NB4 (cell line): ENCODE results near the gene CNTNAP2.

Experiments used
- POLR2A ChIP-seq: IDR thresholded peaks from 2 replicates; pipeline ENCODE4 v1.6.1; 2011; ENCODE audit warnings: mild to moderate bottlenecking; ENCODE audit not compliant: insufficient read length; ENCODE audit errors: extremely low read depth
- TF ChIP-seq, protein P1 (sequence below): IDR thresholded peaks from one replicate; pipeline ENCODE4 v1.5.1; 2012; ENCODE audit warnings: low read depth, low read length
- TF ChIP-seq, protein P2 (sequence below): IDR thresholded peaks from 2 replicates; pipeline ENCODE4 v1.6.1; 2011; ENCODE audit warnings: low read depth, low read length

DNA sequence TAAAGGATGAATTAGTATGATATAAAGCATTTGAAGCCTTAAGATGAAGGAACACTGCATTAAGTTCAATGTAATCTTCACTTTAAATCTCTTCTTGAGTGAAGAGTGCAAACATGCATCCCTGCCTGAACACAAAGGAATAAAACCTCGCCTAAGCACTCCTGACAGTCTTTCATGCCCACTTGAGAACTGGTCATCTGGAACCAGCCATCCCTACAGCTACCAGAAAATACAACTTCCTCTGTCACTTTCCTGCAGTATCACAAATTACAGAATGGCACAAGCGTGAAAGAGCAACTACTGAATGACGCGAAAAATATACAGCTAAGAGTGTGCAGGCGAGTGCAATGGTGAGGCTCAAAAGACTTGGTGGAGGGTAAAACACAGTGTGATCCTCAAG, 1079.9 kb downstream of the CNTNAP2 start:
- TF ChIP-seq, protein P1, sequence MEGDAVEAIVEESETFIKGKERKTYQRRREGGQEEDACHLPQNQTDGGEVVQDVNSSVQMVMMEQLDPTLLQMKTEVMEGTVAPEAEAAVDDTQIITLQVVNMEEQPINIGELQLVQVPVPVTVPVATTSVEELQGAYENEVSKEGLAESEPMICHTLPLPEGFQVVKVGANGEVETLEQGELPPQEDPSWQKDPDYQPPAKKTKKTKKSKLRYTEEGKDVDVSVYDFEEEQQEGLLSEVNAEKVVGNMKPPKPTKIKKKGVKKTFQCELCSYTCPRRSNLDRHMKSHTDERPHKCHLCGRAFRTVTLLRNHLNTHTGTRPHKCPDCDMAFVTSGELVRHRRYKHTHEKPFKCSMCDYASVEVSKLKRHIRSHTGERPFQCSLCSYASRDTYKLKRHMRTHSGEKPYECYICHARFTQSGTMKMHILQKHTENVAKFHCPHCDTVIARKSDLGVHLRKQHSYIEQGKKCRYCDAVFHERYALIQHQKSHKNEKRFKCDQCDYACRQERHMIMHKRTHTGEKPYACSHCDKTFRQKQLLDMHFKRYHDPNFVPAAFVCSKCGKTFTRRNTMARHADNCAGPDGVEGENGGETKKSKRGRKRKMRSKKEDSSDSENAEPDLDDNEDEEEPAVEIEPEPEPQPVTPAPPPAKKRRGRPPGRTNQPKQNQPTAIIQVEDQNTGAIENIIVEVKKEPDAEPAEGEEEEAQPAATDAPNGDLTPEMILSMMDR, result no peak
- no peak for TF ChIP-seq POLR2A
- TF ChIP-seq, protein P2, sequence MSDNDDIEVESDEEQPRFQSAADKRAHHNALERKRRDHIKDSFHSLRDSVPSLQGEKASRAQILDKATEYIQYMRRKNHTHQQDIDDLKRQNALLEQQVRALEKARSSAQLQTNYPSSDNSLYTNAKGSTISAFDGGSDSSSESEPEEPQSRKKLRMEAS, result no peak
